ENCODE data around the gene ALOX5. TPM values are rescaled to one million over a fixed set of nuclear protein-coding genes. Genes with fewer than 3 reads are reported as not detected.

Gene ALOX5
- total RNA-seq, 4 donors from 2014 or later, result 27.8 to 127 (median 39.9) TPM

DNA sequence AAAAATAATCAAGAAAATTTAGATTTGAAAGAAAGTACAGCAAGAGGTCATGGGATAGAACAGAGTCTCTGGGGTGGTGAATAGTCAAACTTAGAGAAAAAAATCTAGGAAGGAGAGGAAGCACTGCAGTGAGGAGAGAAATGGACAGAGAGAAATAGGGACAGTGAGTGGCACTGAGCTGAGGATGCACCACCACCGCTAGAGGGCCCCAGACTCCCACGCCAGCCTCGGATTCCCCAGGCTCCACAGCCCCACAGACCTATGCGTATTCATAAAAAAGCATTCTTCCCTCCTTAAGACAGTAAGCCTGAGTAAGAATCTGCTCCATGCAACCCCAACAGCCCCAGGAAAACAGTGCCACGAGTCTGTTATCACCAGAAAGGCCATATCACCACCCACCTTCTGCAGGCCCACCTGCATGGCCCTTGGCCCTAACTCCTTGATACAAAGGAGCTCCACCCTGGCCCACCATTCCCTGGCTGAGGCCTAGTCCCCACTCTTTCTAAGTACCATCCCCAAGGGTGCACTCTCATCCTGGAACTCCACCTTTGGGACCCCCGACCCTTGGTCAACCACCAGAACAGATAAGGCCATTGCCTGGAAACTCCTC is 91.0 kb downstream of the ALOX5 start:
- no peak overlapping the region for H3K27ac ChIP-seq
- peaks cover 0 to 24% (median 0%) of the 10 kb centered on the region in 3 donors for H3K36me3 ChIP-seq
- H3K4me3 ChIP-seq, result no peak overlapping the region
- DNase-seq (ENCODE audit: low spot score in 2 of 2), result peak; percentile 39 to 60
- H3K9me3 ChIP-seq, result no peaks in the 10 kb centered on the region
- H3K27me3 ChIP-seq, result no peaks in the 10 kb centered on the region
- no peak for TF ChIP-seq EP300 (IDR thresholded peaks at IDR 0.05)
- TF ChIP-seq, protein P1, sequence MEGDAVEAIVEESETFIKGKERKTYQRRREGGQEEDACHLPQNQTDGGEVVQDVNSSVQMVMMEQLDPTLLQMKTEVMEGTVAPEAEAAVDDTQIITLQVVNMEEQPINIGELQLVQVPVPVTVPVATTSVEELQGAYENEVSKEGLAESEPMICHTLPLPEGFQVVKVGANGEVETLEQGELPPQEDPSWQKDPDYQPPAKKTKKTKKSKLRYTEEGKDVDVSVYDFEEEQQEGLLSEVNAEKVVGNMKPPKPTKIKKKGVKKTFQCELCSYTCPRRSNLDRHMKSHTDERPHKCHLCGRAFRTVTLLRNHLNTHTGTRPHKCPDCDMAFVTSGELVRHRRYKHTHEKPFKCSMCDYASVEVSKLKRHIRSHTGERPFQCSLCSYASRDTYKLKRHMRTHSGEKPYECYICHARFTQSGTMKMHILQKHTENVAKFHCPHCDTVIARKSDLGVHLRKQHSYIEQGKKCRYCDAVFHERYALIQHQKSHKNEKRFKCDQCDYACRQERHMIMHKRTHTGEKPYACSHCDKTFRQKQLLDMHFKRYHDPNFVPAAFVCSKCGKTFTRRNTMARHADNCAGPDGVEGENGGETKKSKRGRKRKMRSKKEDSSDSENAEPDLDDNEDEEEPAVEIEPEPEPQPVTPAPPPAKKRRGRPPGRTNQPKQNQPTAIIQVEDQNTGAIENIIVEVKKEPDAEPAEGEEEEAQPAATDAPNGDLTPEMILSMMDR (IDR thresholded peaks at IDR 0.05), result peak; percentile 76 to 87 (median 86)
- 19 to 21% methylated on average over 6 of the region's 6 CpGs for WGBS, 2 donors
- peaks cover 0 to 32% (median 3%) of the 10 kb centered on the region in 4 donors for H3K4me1 ChIP-seq

- no peak for TF ChIP-seq POLR2A (IDR thresholded peaks at IDR 0.05)
- TF ChIP-seq, protein P1 (IDR thresholded peaks at IDR 0.05), result no peak
- TF ChIP-seq EP300 (IDR thresholded peaks at IDR 0.05), result no peak
- peaks cover 0 to 43% (median 12%) of the 10 kb centered on the region in 4 donors for H3K4me1 ChIP-seq
- 84 to 91% methylated on average over 5 of the region's 5 CpGs for WGBS, 2 donors
- H3K27me3 ChIP-seq, result no peaks in the 10 kb centered on the region
- H3K36me3 ChIP-seq, result peaks cover 0 to 12% (median 0%) of the 10 kb centered on the region in 3 donors
- no peaks in the 10 kb centered on the region for H3K9me3 ChIP-seq
- no peak overlapping the region for H3K4me3 ChIP-seq
- DNase-seq (ENCODE audit: low spot score in 2 of 2), result no peak
- H3K27ac ChIP-seq, result no peak overlapping the region
These were observed 92.8 kb downstream of the ALOX5 start for GRCh38 chr10:45466784-45467183.

- no peak overlapping the region for H3K27ac ChIP-seq
- TF ChIP-seq POLR2A (IDR thresholded peaks at IDR 0.05), result no peak
- no peak for TF ChIP-seq EP300 (IDR thresholded peaks at IDR 0.05)
- TF ChIP-seq, protein P1 (IDR thresholded peaks at IDR 0.05), result no peak
- no peaks in the 10 kb centered on the region for H3K9me3 ChIP-seq
- 87 to 91% methylated on average over 5 of the region's 5 CpGs for WGBS, 2 donors
- no peak for DNase-seq (ENCODE audit: low spot score in 2 of 2)
- H3K4me1 ChIP-seq, result peaks cover 0 to 56% (median 14%) of the 10 kb centered on the region in 4 donors
- H3K4me3 ChIP-seq, result no peak overlapping the region
- H3K27me3 ChIP-seq, result no peaks in the 10 kb centered on the region
- H3K36me3 ChIP-seq, result peaks cover 0 to 7% (median 0%) of the 10 kb centered on the region in 3 donors
These were observed 94.1 kb downstream of the ALOX5 start for GRCh38 chr10:45468079-45468478.

- no peak overlapping the region for H3K4me3 ChIP-seq
- DNase-seq (ENCODE audit: low spot score in 2 of 2), result no peak
- 38 to 39% methylated on average over 10 of the region's 10 CpGs for WGBS, 2 donors
- no peaks in the 10 kb centered on the region for H3K36me3 ChIP-seq
- TF ChIP-seq, protein P1 (IDR thresholded peaks at IDR 0.05), result no peak
- TF ChIP-seq EP300 (IDR thresholded peaks at IDR 0.05), result peak in 1 of 2 donors; percentile 25
- TF ChIP-seq POLR2A (IDR thresholded peaks at IDR 0.05), result no peak
- no peaks in the 10 kb centered on the region for H3K27me3 ChIP-seq
- peak overlapping the region; percentile 11 to 72 (median 32) for H3K27ac ChIP-seq
- no peaks in the 10 kb centered on the region for H3K9me3 ChIP-seq
- H3K4me1 ChIP-seq, result peaks cover 0 to 54% (median 13%) of the 10 kb centered on the region in 4 donors
These were observed 96.3 kb downstream of the ALOX5 start for GRCh38 chr10:45470098-45471012.

DNA sequence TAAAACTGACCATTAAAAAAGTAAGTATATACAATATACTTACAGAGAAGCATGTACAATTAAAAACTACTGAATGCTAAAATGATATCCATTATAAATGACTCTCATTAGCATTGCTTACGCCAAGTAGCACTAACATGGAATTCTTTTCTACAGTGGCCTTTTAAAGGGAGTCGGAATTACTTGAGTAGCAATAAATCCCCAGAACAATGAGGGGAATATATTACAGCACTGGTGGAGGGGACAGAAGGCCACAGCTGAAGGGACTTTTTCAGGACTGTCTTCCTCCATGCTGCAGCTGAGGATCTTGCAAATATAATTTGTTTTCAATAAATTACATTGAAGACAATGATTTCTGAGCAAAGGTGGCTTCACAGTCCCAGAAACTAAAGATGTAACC is 97.0 kb downstream of the ALOX5 start:
- Histone ChIP-seq H3K36me3 (peaks cover 0 to under 1% (median 0%) of the 10 kb centered on the region in 3 donors), H3K9me3 (peaks cover 0 to under 1% (median 0%) of the 10 kb centered on the region in 4 donors), H3K27me3 (no peaks in the 10 kb centered on the region), H3K4me3 (no peak overlapping the region), H3K27ac (peak overlapping the region in 2 of 4 donors; percentile 36 to 72), H3K4me1 (peaks cover 0 to 52% (median 12%) of the 10 kb centered on the region in 4 donors)
- DNase-seq (ENCODE audit: low spot score in 2 of 2), result no peak
- TF ChIP-seq POLR2A (IDR thresholded peaks at IDR 0.05) (no peak), EP300 (IDR thresholded peaks at IDR 0.05) (no peak)
- TF ChIP-seq, protein P1 (IDR thresholded peaks at IDR 0.05), result no peak
- 40% methylated on average over 2 of the region's 2 CpGs for WGBS, 2 donors
